ENCODE measurements around the gene EME1.
"Not testable (repeated sequence)": the region's sequence is repeated elsewhere in the genome, so short reads cannot be mapped to it uniquely, and the experiment has no call there.

The EME1 gene

DNA sequence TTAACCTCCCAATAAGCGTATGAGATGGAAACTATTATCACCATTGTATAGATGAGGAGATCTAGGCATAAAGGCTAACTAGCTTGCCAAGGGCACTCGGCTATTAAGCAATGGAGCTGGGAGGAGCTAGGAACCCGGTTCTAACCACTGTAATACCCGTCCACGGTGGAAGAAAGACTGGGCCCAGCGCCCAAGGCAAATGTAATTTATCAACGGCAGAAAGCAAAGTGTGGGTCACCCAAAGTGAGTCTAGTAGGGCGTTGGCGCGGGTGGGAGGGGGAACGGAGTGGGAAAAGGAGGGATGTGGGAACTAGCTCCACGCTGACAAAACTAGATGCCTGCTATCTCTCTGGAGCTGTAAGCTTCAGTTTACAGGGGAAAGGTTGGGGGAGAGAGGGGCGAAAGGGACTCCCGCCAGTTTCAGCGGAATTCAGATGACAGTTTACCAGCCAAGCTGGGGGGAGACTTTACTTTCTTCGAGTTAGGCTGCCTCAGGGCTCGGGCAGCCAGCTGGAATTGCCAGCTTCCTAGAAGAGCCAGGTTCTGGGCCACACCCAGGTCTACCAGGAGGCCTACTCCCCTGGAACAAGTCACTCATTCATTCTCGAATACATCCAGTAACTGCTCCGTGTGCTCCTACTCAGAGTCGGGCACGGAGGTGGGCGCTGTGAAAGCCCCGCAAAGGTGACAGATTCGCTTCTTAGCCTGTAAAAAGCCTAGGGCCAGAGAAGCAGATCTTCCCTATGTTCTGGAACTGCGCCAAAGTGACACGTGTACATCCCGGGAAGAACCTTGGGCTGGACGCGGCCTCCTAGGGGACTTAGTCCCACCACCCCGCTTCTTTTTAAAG lies 23.5 kb downstream of the EME1 start:
- DNase-seq, result no peak

DNA sequence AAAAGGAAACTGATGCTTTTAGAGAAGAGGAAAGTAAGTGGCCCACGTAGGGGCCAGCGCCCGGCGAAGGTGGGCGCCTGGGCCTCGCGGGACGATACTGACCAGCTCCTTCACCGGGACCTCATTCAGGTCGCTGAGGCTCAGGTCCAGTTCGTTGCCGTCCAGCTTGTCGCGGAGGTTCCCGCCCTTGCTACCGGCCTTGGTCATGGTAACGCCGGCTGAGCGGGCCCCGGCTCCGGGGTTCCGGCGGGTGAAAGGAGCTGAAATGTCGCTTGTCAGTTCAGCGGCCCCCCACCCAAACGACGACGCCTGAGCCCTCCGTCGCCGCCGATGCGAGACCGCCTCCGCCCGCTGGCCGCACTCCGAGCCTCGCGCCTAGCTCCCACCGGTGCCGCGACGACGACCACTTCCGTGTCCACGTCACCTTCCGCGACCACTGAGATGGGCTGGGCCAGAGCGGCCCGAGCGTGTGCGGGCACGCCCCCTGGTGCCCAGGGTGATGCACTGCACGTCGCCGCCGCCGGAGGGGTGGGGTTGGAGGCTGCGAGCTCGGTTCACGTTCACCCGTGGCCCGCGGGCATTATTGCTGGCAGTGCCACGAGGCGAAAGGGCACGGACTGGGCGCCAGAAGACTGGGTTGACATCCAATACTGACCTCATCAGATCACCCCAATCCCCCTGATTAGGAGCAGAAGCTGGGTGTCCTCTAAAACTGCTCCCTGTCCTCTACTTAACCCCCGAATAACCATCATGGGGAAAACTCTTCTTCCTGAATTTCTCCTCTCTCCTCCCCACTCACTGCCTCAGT lies 24.3 kb downstream of the EME1 start, which contains the start of gene LRRC59:
Gene LRRC59, minus strand, starts transcription at position 413 of the 808 bp plus-strand sequence. Its CDS starts 206 bp downstream, at position 207.
- peak; percentile 23 to 64 for DNase-seq

DNA sequence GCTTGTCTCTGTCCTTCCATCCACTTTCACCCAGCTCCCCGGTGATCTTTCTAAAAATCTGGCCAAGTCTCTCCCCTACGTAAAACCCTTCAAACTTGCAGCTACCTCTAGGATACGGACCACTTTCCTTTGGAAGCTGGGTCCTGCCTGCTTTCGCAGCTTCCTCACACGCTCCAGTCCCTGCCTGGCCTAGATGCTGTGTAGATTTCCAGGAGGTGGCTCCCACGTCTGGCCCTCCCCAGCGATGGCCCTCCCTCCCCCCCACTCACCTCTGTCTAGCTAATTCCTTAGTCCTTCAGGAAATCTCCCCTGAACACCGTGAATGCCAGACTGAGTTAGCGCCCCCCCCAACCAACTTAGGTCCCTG lies 24.9 kb downstream of the EME1 start:
- no peak for DNase-seq

DNA sequence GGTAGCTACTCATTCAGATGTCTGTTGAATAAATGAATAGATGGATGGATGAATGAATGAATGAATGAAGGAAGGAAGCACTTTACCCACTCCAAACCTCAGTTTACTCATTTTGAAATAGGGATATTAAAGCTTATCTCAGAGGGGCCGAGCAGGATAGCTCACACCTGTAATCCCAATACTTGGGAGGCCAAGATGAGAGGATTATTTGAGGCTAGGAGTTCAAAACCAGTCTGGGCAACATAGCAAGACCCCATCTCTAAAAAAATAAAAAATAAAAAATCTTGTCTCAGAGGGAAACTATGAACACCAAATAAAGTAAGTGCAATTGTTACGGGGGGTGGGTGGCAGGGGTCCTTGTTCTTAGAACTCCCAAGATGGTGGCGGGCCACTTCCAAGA lies 25.6 kb downstream of the EME1 start:
- not testable (repeated sequence) for DNase-seq

DNA sequence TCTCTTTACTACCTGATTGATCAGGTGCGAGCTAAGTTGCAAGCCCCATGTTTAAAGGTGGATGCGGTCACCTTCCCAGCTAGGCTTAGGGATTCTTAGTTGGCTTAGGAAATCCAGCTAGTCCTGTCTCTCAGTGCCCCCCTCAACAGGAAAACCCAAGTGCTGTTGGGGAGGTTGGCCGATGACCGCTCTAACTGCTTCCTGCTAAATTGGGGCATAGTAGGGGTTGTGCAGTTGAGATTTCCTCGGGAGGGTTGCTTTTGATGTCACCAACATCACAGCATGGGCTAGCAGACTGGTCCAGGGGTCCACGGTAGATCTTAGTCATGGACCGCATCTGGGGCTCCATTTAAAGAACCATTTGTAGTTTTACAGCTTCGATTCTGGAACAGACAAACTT lies 26.6 kb downstream of the EME1 start:
- not testable (repeated sequence) for DNase-seq

DNA sequence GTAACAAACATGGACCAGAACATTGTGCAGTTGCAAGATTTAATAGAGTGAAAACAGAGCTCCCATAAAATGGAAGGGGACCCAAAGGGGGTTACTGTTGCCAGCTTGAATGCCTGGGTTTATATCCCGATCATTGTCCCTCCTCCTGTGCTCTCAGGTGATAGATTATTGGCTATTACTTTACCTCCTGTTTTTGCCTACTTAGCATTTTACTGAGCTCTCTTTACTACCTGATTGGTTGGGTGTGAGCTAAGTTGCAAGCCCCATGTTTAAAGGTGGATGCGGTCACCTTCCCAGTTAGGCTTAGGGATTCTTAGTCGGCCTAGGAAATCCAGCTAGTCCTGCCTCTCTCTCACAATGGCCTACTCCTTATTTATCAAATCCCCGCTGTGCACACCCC lies 32.3 kb downstream of the EME1 start:
- DNase-seq, result not testable (repeated sequence)

DNA sequence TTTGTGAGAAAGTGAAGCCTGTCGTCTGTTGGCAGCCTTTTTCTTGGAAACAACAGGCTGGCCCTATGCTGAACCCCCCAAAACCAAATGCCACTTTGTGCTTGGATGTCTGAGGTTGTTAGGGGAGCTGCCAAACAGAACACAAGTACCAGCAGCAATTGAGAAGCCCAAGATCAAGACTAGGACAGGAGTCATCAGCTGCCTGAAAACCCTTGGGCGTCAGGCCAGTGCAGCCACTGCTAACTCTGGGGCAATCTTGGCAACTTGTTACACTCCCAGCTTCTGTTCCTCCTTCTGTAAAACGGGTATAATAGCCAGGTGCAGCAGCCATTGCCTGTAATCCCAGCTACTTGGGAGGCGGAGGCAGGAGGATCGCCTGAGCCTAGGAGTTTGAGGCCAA lies 33.5 kb downstream of the EME1 start:
- no peak for DNase-seq

DNA sequence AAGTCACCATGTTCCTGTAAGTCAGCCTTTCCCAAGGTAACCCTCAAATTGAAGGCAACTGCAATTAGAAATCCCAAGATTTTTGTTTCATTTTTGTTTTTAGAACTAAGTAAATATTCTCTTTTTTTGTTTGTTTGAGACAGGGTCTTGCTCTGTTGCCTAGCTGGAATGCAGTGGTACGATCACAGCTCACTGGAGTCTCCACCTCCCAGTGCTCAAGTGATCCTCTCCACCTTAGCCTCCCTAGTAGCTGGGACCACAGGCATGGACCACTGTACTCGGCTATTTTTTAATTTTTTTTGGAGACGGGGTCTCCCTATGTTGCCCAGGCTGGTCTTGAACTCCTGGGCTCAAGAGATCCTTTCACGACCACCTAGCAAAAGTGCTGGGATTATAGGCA lies 34.9 kb downstream of the EME1 start:
- no peak for DNase-seq

DNA sequence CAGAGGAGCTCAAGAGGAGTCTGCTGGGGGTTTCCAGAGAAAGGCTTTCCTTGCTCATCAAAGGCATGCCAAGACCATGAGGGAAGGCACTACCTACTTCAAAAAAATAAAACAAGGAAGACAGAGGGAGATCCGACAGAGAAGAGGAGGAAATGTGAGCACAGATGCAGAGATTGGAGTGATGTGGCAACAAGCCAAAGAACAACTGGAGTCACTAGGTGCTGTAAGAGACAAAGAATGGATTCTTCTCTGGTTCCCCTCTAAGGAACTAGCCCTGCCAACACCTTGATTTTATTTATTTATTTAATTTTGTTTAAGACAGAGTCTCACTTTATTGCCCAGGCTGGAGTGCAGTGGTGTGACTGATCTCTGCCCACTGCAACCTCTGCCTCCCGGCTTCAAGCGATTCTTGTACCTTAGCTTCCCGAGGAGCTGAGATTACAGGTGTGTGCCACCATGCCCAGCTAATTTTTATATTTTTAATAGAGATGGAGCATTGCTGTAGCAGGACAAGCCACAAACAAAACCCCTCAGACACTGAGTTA lies 39.2 kb downstream of the EME1 start:
- no peak for DNase-seq

DNA sequence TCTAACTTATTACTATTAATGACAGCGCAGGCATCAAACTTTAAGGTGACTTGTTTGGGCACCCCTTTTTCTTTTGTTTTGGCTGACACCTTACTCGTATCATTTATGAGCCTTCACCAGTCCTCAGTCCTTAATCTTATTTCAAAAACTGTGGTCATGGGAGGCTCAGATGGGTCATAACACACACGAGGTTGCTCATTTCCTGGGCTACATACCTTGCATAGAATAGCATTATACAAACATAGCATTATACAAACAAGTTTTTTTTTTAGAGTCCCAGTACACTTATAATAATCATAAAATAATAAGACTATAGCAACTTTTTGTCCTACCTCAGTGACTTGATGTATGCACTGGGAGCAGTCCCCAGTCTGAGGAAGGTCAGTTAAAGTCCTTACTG lies 41.8 kb downstream of the EME1 start:
- DNase-seq, result no peak

DNA sequence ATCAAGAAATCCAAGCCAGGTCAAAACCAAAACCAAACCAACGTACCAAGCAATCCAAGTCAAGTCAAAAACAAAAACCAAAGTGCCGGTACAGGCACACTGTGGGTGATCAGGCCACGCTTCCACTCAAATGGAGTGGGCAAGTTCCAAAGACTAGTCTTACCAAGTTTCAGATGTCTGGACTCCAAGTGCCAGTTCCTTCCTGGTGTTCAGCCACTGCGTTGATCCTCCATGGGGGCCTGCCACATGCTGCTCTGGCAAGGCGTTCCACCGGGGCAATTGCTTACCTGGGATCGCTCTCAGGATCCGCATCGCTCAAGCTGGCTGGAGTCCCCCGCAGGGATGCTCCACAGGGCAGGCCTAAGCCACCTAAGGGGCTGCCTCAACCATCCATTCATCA lies 46.5 kb downstream of the EME1 start:
- DNase-seq, result not testable (repeated sequence)

DNA sequence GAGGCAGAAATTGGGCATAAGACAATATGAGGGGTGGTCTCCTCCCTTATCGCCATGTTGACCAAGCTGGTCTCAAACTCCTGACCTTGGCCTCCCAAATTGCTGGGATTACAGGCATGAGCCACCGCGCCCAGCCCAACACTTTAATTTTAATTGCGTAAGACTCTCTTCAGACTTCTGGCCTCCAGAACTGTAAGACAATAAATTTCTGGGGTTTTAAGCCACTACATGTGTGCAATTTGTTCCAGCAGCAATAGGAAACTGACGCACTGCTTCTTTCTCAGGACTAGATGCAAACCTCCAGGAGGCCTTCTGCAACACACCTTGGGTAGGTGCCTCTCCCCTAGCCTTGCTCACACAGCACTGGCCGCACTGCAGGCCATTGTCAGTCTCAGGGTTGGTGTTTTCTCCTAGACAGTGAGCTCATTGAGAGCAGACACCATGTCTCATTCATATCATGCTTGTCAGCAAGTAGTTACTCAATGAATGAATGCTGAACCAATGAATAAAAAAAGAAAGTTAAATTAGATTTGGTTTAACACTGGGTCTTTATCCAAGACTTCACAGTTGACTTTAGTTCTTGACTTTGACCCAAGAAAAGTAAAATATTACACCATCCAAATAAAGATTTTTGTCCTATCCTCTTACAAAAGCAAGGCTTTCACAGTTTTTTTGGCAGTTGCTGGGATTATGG lies 47.5 kb downstream of the EME1 start:
- no peak for DNase-seq

DNA sequence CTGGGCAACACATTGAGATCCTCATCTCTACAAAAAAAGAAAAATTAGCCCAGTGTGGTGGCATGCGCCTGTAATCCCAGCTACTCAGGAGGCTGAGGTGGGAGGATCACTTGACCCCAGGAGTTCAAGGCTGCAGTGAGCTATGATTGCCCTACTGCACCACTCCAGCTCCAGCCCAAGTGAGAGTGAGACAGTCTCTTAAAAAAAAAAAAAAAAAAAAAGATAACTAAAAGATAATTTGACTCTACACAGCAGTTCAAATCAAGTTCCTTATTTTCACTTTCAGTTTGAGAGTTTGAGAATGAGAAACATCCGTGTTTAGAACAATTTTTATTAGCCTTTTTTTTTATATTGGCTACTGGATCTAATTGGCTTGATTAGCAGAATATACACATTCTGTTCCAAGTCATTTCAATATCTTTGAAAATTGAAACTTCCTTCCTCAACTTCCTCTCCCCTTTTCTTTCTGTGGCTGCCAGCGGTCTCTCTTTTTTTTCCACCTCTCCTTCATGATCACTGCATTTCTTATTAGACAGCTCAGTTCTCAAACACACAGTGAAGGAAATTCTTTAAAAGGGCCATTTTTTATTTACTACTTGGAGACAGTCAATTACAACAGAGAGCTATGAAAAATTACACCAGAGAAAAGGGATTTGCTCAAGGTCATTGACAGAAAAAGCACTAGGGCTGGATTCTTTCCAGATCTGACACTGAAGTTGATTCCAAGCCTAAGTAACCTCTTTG lies 48.5 kb downstream of the EME1 start:
- no peak for DNase-seq

DNA sequence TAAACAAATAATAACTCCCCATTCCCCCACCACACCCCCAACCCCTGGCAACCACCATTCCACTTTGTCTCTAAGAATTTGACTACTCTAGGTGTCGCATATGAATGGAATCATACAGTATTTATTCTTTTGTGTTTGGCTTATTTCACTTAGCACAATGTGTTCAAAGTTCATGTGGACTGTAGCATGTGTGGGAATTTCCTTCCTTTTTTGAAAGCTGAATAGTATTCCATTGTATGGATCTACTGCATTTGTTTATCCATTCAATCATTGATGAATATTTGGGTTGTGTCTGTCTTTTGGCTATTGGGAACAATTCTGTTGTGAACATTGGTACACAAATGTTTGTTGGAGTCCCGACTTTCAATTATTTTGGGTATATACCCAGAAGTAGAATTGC lies 49.7 kb downstream of the EME1 start:
- DNase-seq, result no peak

DNA sequence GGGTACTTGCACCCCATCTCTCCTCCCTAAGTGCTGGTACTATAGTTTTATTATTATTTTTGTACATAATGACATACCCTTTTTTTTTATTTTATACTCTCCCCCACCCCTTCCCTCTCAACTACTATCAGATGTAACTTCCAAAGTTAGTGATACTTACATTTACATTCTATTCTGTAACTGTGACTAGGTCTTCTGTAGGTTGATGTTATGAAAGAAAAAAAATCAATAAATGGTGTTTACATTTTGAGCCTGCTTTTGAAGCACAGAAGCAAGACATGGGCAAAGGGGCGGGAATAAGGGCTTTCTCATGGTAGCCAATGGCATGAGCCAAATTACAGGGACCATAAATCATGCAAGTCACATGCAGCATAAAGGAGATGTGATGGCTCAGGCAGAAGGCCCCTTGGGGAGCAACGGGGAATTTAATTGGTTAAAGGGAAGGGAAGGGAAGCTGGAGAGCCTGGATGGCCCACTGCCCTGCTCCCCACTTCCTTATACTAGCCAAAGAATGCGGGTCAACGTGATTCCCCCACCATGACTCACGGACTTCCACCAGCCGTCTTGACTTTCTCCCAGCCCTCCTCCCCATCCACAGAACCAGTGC lies 50.6 kb downstream of the EME1 start:
- DNase-seq, result peak in 1 of 2 experiments; percentile 22

DNA sequence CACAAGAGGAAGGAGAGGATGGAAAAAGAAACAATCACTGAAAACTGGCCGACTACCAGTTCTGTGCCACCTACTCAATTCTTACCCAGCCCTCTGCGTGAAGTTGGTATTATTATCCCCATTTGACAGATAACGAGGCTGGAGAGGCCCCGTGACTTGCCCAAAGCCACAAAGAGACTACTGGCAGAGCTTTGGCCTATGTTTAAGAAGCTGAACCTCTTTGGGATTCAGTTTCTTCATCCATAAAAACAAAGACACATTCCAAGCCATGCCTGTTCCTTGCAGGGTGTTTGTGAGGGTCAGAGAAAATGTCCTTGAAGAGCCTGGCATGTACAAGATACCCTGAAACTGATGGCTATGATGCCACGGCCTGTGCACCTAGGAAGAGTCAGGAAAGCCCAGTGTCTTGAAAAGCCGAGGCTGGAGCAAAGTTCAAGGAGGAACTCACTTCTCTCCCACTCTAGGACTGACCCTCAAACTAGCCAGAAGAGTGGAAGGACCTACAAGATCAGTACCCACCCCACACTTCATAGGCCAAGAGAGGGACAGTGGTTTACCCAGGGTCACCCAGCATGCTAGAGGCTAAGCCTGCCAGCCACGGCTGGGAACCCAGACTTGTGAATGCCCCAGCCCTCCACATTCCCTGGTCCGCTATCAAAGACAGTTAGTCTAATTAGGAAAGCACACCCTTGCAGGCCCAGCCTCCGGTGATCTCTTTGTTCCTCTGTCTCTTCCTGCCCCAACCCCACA lies 51.4 kb downstream of the EME1 start:
- DNase-seq, result no peak

DNA sequence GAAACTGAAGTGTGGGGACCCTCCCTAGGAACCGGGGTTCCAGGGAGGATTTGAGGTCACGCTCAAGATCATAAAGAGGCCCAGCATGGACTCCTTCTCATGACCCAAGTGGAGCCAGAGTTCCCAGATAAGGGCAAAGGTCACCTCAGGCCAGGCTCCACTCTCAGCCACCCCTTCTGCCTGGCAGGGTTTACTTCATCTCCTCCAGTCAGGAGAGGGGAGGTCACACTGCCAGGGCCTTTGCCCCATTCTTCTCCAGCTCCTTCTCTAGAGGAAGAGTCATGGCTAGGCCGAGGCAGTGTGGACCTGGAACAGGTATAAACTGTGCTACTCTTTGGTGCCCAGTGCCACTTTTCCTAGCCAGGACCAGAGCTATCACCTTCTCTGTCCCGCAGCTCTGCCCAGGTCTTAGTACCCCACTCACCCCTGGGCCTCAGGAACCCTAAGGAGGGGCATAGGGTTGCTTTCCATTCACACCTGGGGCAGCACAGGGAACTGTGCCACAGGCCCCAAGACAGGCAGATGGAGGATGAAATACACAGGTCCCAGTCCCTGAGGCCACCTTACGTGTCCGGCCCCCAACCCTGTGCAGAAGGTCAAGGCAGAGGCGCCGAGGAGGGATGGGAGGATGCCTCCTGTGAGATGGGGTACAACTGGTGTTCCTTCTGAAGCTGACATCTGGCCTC lies 52.1 kb downstream of the EME1 start:
- DNase-seq, result no peak

DNA sequence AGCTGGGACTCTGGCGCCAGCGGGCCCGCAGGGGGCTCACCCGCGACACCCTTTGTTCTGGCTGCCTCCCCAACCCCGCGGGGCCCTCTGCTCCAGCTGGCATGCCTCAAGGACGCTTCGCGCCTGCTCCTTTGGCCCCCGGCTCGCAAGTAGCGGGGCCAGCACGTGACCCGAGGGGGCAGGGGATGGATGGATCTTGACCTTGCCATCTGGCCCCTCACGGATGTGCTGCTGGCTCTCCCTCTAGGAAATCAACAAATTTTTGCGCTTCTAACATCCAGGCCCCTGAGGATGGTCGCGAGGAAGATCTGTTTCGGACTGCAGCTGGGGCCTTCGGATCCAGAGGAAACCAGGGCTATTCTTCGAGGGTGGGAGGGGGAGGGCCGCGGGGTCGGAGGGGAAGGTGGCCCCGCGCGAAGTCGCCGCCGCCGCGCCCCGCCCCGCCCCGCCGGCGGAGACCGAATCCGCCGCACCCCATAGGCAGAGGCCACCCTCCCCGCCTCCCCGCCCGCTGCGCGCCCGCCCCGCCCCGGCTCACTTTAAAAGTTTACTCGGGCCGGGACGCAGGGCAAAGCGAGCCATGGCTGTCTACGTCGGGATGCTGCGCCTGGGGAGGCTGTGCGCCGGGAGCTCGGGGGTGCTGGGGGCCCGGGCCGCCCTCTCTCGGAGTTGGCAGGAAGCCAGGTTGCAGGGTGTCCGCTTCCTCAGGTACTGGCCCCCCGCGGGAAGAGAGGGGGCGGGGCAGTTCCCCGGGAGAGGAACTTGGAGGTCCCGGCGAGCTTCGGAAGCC lies 52.8 kb downstream of the EME1 start, which contains the start of gene ACSF2:
Gene ACSF2, plus strand, starts transcription at position 537 of the 790 bp plus-strand sequence. Its CDS starts 44 bp downstream, at position 581.
- DNase-seq, result no peak

DNA sequence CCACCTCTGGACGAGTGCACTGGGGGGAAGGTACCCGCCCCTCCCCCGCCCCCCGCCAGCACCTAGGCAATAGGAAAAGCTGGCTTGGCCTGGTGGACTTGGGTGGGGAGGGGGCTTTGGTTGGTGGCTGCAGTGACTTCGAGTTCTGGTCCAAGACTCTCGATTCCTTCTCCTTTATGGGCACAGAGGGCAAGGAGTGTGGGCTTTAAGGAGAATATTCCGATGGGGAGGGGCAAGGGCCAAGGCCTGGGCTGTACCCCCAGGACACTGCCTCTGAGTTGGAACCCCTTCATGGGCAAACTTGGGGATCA lies 53.4 kb downstream of the EME1 start:
- DNase-seq, result no peak
